Measurements from ENCODE around the gene ADAMTS15.

Gene ADAMTS15

DNA sequence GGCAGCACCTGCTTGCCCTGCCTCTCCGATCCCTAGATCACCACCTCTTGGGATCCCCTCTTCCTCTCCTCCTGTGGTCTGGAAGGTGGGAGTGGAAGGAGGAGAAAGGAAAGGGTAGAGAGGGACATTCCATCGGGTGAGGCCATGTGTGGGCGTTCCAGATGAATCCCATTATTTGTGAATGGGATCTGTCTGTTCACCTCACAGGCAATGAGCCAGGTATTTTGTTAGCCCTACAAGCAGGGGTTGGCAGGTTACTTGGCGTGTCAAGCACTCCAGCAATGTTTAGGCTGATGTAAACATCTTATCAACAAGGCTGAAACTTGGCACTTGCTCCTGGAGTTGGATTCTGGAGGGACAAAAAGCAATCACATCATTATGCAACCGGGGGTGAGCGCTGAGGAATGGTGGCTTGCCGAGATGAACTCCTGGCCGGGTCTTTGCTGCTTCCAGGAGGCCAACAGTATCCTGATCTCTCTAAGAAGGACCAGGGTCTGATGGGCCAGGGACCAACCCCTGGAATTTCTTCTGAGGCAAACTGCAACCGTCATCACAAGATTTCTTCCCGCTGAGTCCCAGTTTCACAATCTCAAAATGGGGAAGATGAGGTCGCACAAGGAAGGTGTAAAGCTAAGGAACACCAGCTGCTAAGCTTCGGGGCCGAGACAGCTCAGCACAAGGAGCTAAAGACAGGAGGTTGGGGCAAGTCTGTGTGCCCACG lies 27.8 kb upstream of the ADAMTS15 start:
- no peak for DNase-seq

- no peak for DNase-seq
Measured at GRCh38 chr11:130421199-130421585, 27.3 kb upstream of the ADAMTS15 start.

DNA sequence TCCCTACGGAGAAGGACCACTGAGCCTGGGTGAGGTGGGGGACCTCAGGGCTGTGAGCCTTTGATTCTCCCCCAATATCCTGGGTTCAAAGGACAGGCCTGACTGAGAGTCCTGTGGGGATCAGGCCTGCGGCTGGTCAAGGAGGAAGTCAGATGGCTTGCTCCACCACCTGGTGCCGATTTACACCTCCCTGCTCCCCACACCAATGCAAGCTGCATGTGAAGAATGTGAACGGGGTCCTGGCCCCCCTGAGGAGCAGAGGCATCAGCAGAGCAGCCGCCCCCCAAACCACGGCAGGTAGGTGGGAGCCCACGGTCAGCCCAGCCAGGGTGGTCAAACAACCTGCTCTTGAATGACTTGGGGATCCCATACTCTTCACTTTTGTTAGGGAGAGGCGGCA lies 26.7 kb upstream of the ADAMTS15 start:
- no peak for DNase-seq

DNA sequence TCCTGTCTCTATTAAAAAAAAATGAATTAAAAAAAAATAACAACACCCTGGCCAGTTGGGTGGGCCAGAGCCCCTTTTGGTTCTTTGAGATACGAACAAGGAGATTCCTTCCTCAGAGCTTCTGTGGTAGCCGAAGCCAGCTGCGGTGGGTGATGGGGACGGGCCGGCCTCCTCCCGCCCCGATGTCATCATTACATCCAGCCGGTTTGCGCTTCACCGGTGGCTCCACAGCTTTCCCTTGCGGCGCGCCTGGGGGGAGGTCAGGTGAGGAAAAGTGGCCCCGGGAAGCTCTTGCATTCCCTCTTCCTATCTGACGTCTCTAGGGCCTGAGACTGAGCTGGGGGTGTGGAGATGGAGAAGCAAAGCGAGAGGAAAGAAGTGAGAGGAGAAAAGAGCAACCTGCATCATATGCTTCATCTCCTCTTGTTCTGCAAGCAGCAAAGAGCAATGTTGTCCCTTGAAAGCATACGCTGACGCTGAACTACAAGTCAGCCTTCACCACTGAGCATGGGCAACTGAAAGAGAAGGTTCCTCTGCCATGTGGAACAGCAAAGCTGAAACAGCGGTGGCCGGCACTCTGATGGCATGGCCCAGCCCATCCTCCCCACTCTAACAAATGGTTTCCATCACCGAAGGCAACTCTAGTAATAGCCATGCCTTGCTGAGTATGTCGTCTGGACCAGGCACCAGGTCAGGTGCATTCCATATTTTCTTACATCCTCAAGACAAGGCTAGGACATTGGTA lies 26.0 kb upstream of the ADAMTS15 start:
- no peak for DNase-seq

- no peak for DNase-seq
Measured at GRCh38 chr11:130423541-130424142, 24.8 kb upstream of the ADAMTS15 start.

DNA sequence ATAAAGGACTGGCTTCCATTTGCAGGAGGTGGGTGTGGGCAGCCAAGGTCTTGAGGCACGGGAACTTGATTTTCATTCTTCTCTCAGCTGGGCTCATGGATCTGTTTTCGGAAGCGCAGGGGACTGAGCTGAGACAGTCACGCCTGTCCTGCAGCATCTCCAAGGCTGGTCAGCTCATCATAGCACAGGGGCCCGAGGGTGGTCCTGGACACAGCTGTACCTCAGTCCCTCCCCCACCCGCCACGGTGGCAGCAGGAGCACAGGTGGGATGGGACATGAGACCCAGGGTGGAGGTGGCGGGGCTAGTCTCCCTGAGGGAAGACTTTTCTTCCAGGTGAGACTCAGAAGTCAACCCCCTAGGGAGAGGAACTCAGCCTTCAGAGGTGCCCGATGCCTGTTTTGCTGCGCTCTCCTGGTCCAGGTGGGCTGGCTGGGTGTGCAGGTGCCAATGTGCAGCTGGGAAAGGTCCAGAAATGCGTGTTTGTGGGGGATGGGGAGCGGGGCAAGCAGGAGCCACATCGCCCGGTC lies 23.8 kb upstream of the ADAMTS15 start:
- no peak for DNase-seq

DNA sequence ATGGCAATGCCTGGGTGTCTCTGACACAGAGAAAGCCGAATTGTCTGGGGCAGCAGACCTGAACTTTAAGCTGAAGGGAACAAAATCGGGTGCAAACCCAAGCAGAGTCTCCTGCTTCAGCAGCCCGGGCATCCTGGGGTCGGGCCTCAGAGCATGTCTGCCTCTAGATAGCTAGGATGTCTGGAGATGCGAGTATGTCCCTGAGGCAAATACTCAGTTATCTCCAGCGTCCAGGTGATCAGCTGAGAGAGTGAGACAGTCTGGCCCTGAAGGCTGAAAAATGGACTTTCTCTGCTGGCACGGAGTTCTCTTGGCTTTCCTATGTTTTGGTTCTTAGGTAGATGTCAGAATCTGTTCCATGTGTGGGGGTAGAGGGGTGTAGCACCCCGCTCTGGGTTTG lies 23.3 kb upstream of the ADAMTS15 start:
- DNase-seq: no peak

DNA sequence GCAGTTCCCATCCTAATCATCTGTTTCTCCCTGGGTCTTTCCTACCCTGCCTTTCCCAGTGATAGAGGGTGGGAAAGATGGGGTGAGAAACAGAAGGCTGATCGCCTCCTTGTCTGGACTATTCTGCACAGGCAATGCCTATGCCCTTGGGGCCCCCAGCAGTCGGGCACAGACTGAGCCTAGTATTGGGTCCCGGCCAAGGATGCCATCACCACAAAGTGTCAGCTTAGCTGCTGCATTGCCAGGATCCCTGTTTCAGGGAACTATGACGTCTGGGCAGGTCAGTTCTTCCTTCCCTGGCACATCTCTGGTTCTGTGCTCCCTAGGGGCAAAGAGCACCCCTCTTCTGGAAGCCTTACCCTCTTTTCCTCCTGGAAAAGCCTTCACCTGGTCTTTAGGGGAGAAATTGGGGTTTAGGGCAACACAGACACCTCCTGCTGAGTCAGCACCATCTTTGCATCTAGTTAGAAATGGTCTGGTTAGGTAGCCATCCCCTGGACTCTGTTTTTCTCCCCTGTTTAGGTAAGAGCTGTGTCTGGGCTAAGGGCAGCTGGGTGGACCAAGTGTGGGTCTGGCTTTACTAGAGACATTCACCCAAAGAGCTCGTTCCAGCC lies 22.1 kb upstream of the ADAMTS15 start:
- no peak for DNase-seq

DNA sequence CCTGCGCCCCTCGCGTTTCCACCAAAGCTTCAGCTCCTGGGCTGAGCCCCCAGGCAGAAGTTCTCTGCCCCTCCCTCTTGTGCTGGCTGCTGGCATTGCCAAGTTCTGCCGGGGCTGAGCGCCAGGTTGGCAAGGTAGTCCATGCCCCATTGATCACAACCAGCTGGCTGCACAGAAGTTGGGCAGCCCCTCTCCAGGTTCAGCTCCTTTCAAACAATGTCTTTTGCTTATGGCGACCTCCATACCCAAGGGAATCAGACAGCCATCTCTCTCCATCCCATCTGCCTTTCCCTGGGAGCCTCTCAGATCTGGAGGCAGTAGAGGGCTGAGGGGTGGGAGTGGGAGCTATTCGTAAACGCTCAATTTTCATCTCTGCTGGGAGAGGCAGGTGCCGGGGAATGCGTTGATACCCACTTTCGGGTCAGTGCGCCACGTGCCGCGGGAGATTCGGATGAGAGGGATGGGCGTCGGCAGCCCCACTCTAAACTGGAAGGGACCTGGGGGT lies 21.6 kb upstream of the ADAMTS15 start:
- no peak for DNase-seq

DNA sequence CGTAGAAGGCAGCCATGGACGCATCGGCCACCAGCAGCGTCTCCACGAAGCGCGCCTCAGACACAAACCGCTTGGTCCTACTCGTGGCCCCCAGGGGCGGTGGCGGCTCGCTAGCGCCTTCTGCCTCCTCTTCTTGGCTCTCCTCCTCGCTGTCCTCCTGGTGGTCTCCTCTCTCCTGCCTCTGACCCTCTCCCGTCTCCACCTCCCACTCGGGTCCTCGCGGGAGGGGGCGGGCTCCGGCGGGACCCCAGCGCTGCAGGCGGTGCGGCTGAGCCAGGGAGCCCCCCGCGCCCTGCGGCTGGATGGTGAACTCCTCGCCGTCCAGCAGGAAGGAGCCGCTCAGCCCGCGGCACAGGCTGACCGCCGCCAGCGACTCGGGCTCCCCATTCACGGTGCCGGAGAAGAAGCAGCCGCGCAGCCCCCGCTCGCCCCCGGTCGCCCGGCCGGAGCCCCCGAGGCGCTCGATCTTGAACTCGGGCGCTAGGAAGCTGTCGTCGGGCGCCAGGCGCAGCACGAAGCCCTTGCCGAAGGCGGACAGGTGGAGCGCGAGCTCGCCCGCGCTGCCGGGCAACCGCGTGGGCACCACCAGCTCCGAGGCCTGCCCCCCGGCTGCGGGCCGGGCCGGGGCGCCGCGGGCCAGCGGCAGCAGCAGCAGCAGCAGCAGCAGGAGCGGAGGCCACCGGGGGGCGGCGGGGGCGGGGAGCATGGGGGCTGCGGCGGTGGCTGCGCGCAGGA lies 20.7 kb upstream of the ADAMTS15 start:
- DNase-seq: no peak

GRCh38 chr11:130428316-130429119 lies 19.9 kb upstream of the ADAMTS15 start, which contains the start of gene ADAMTS8:
TSS of gene ADAMTS8 (minus strand) at chr11:130428609. CDS start at chr11:130428286, 323 bp downstream.
- no peak for DNase-seq

DNA sequence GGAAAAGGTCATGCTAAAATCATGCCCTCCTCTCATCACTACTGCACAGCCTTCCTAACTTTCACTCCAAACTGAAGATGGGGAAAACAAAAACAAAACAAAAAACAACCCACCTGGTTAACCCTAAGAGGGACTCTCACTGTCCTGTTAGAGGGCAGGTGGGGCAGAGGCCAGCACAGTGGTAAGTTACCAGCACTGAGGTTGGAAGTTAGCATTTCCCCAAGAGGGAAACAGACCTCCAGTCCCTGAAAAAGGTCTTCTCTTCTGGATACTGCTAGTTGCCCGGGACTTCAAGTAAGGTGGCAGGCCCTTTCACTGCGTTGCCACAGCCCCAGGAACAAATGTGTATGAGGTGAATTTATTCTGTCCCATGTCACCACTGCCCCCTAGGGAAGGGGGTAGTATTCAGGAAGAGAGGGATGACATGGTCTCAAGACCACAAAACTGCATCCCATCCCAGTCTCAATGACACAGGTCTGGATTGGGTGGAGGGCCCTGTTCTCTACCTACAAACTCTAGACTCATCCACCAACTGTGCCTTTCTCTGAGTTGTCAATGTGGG lies 19.2 kb upstream of the ADAMTS15 start:
- no peak for DNase-seq

DNA sequence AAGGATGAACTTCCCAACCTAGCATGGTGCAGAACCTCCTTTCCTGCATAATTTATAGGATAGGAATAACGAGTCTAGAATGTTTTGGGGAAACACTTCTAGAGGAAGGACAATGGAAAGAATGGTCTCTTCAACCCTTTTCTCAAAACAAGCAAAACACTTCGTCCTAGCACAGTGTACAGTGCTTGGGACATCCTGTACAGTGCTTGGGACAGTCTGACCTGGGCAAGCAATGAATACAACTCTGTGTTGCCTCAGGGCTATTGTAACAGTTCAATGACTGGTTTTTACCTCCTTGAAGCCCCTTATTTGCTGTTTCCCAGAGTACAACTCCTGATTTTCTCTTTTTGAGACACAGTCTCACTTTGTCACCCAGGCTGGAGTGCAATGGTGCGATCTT lies 18.5 kb upstream of the ADAMTS15 start:
- DNase-seq: no peak

DNA sequence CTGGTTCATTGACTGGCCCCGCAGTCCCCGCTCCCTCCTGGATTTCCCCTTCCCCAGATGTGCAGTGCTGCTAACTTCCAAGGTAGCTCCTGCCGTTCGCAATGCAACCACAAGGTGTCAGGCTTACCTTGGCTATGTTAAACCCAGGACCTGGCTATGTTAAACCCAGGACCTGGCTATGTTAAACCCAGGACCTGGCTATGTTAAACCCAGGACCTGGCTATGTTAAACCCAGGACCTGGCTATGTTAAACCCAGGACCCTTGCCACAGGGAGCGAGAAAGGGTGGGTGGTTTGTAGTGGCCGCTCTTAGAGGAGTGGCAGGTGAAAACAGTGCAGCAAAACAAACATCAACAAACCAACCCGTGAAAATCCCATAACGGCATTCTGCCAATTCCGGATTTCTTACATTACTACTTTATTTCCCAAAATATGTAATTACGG lies 17.1 kb upstream of the ADAMTS15 start:
- peak; percentile 48 to 60 for DNase-seq

DNA sequence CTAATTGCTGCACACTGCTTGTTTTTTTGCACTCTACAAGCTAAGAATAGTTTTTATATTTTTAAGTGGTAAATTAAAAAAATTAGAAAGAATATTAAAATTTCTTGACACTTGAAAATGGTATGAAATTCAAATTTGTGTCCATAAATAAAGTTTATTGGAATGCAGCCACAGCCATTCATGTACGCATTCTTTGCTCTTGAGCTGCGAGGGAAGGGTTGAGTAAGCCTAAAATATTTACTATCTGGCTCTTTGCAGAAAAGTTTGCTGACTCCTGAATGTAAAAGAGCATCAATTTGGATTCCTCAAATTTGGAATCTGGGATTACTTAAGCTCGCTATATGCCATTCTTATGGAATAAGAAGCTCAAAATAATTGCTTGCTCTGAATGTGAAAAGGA lies 16.6 kb upstream of the ADAMTS15 start:
- no peak for DNase-seq

GRCh38 chr11:130433357-130433756 lies 15.1 kb upstream of the ADAMTS15 start:
- no peak for DNase-seq

DNA sequence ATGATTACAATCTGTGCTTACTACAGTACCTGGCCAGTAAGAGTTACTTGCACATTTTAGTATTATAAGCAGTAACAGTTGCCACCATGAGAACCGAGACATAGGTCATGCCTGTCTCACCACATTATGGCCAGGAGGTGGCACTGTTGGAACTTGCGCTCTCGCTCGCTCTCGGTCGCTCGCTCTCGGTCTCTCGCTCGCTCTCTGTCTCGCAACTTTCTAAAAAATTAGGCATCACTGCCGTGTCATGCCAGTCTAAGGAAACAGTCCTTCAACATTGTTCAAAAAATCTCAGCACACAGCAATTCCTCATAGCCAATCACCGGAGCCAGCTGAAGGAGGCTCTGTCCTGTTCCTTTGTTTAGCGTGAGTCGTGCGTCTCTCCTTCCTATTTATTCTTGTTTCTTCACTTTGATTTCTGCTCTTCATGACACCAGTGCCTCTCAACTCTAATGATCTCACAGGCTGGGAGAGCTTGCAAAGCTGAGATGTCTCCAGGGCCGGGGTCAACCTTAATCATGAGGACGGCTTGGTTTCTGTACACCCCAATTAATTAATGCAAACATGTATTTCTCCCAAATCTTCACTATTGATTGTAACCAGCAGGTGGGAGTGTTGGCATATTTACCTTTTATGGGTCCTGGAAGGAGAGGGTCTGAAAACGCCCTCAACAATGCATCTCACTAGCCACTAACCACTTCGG lies 13.8 kb upstream of the ADAMTS15 start:
- peak; percentile 51 to 55 for DNase-seq

- no peak for DNase-seq
Measured at GRCh38 chr11:130435671-130436070, 12.8 kb upstream of the ADAMTS15 start.

GRCh38 chr11:130436171-130436570 lies 12.3 kb upstream of the ADAMTS15 start:
- no peak for DNase-seq

- no peak for DNase-seq
Measured at GRCh38 chr11:130437848-130438247, 10.6 kb upstream of the ADAMTS15 start.
